ENCODE measurements around the gene GRIK2.

- no peak for TF ChIP-seq POLR2A (IDR thresholded peaks at IDR 0.05; ENCODE audit: low read depth, low read length)
- TF ChIP-seq POLR2AphosphoS5 (IDR thresholded peaks at IDR 0.05; ENCODE audit: low read depth, low read length) = no peak
- no peak for TF ChIP-seq TAF1 (IDR thresholded peaks at IDR 0.05; ENCODE audit: borderline replicate concordance, low read depth, low read length)
Measured at GRCh38 chr6:101522254-101522653, 128.7 kb downstream of the GRIK2 start.

All from GM12892 (cell line).